ENCODE data around the gene FAM161A. TPM values are rescaled to one million over a fixed set of nuclear protein-coding genes. Genes with fewer than 3 reads are reported as not detected.
A peak's percentile ranks its signal among the peaks of the same experiment; 100 is the strongest.
"Not testable (repeated sequence)": the region's sequence is repeated elsewhere in the genome, so short reads cannot be mapped to it uniquely, and the experiment has no call there.

FAM161A gene
- total RNA-seq, 1 experiment from 2014 or later, result 9.5 TPM

- Histone ChIP-seq H3K4me1 (ENCODE audit: low read length) (peaks cover 24% of the 10 kb centered on the region), H3K4me3 (ENCODE audit: low read length) (peak overlapping the region; percentile 78), H4K20me1 (ENCODE audit: insufficient read depth, low read depth, low read length) (no peaks in the 10 kb centered on the region), H2AFZ (ENCODE audit: low read length) (peak overlapping the region; percentile 82), H3K79me2 (ENCODE audit: low read length) (no peaks in the 10 kb centered on the region), H3K27ac (ENCODE audit: low read length) (peak overlapping the region; percentile 71), H3K9me3 (ENCODE audit: low read length) (no peaks in the 10 kb centered on the region), H3K4me2 (ENCODE audit: low read depth, low read length, poor library complexity, severe bottlenecking) (peak overlapping the region; percentile 96), H3K27me3 (ENCODE audit: low read length) (no peaks in the 10 kb centered on the region), H3K9ac (ENCODE audit: low read length) (peak overlapping the region; percentile 75), H3K9me2 (replicated peaks; ENCODE audit: insufficient read depth, low read length) (no peaks in the 10 kb centered on the region), H3K36me3 (ENCODE audit: insufficient read depth, low read length) (no peaks in the 10 kb centered on the region)
- DNase-seq, result peak; percentile 100
Measured at GRCh38 chr2:61854564-61855317, 881 bp upstream of the FAM161A start.

GRCh38 chr2:61853086-61853846 lies 594 bp downstream of the FAM161A start:
- Histone ChIP-seq H3K4me2 (ENCODE audit: low read depth, low read length, poor library complexity, severe bottlenecking) (peak overlapping the region; percentile 96), H3K79me2 (ENCODE audit: low read length) (no peaks in the 10 kb centered on the region), H2AFZ (ENCODE audit: low read length) (peak overlapping the region; percentile 95), H3K4me3 (ENCODE audit: low read length) (peak overlapping the region; percentile 78), H3K9me3 (ENCODE audit: low read length) (no peaks in the 10 kb centered on the region), H3K4me1 (ENCODE audit: low read length) (peaks cover 24% of the 10 kb centered on the region), H3K9me2 (replicated peaks; ENCODE audit: insufficient read depth, low read length) (no peaks in the 10 kb centered on the region), H3K36me3 (ENCODE audit: insufficient read depth, low read length) (no peaks in the 10 kb centered on the region), H3K27ac (ENCODE audit: low read length) (no peak overlapping the region), H3K27me3 (ENCODE audit: low read length) (no peaks in the 10 kb centered on the region), H3K9ac (ENCODE audit: low read length) (peak overlapping the region; percentile 75), H4K20me1 (ENCODE audit: insufficient read depth, low read depth, low read length) (no peaks in the 10 kb centered on the region)
- peak; percentile 71 for DNase-seq

GRCh38 chr2:61851270-61851669 lies 2.6 kb downstream of the FAM161A start:
- peaks cover 24% of the 10 kb centered on the region for H3K4me1 ChIP-seq (ENCODE audit: low read length)
- H3K9me2 ChIP-seq (replicated peaks; ENCODE audit: insufficient read depth, low read length); H3K79me2 ChIP-seq (ENCODE audit: low read length); H3K27me3 ChIP-seq (ENCODE audit: low read length); H4K20me1 ChIP-seq (ENCODE audit: insufficient read depth, low read depth, low read length); H3K4me2 ChIP-seq (ENCODE audit: low read depth, low read length, poor library complexity, severe bottlenecking); H3K4me3 ChIP-seq (ENCODE audit: low read length); H3K9ac ChIP-seq (ENCODE audit: low read length); H3K27ac ChIP-seq (ENCODE audit: low read length); H3K9me3 ChIP-seq (ENCODE audit: low read length); H3K36me3 ChIP-seq (ENCODE audit: insufficient read depth, low read length); H2AFZ ChIP-seq (ENCODE audit: low read length); DNase-seq: not testable (repeated sequence)

- Histone ChIP-seq H4K20me1 (ENCODE audit: insufficient read depth, low read depth, low read length) (no peaks in the 10 kb centered on the region), H3K9me2 (replicated peaks; ENCODE audit: insufficient read depth, low read length) (no peaks in the 10 kb centered on the region), H3K4me2 (ENCODE audit: low read depth, low read length, poor library complexity, severe bottlenecking) (no peak overlapping the region), H3K4me3 (ENCODE audit: low read length) (no peak overlapping the region), H3K36me3 (ENCODE audit: insufficient read depth, low read length) (no peaks in the 10 kb centered on the region), H3K79me2 (ENCODE audit: low read length) (no peaks in the 10 kb centered on the region), H3K9ac (ENCODE audit: low read length) (no peak overlapping the region), H3K9me3 (ENCODE audit: low read length) (no peaks in the 10 kb centered on the region), H3K4me1 (ENCODE audit: low read length) (no peaks in the 10 kb centered on the region; the same call in 1 of the 2 replicates), H3K27ac (ENCODE audit: low read length) (no peak overlapping the region), H3K27me3 (ENCODE audit: low read length) (no peaks in the 10 kb centered on the region), H2AFZ (ENCODE audit: low read length) (no peak overlapping the region)
- no peak for DNase-seq
Measured at GRCh38 chr2:61845320-61845719, 8.5 kb downstream of the FAM161A start.

- Histone ChIP-seq H3K79me2 (ENCODE audit: low read length) (no peaks in the 10 kb centered on the region), H3K4me3 (ENCODE audit: low read length) (no peak overlapping the region), H3K4me1 (ENCODE audit: low read length) (no peaks in the 10 kb centered on the region), H3K9me2 (replicated peaks; ENCODE audit: insufficient read depth, low read length) (no peaks in the 10 kb centered on the region), H2AFZ (ENCODE audit: low read length) (no peak overlapping the region), H3K36me3 (ENCODE audit: insufficient read depth, low read length) (no peaks in the 10 kb centered on the region), H3K9me3 (ENCODE audit: low read length) (no peaks in the 10 kb centered on the region), H3K9ac (ENCODE audit: low read length) (no peak overlapping the region), H3K27me3 (ENCODE audit: low read length) (no peaks in the 10 kb centered on the region), H4K20me1 (ENCODE audit: insufficient read depth, low read depth, low read length) (no peaks in the 10 kb centered on the region), H3K27ac (ENCODE audit: low read length) (no peak overlapping the region), H3K4me2 (ENCODE audit: low read depth, low read length, poor library complexity, severe bottlenecking) (no peak overlapping the region)
- no peak for DNase-seq
Measured at GRCh38 chr2:61841286-61841685, 12.6 kb downstream of the FAM161A start.

GRCh38 chr2:61834893-61835292 lies 19.0 kb downstream of the FAM161A start:
- Histone ChIP-seq H3K27ac (ENCODE audit: low read length) (no peak overlapping the region), H2AFZ (ENCODE audit: low read length) (no peak overlapping the region), H3K9me2 (replicated peaks; ENCODE audit: insufficient read depth, low read length) (no peaks in the 10 kb centered on the region), H4K20me1 (ENCODE audit: insufficient read depth, low read depth, low read length) (no peaks in the 10 kb centered on the region), H3K4me2 (ENCODE audit: low read depth, low read length, poor library complexity, severe bottlenecking) (no peak overlapping the region), H3K9me3 (ENCODE audit: low read length) (no peaks in the 10 kb centered on the region), H3K27me3 (ENCODE audit: low read length) (no peaks in the 10 kb centered on the region), H3K4me3 (ENCODE audit: low read length) (no peak overlapping the region), H3K36me3 (ENCODE audit: insufficient read depth, low read length) (no peaks in the 10 kb centered on the region), H3K4me1 (ENCODE audit: low read length) (no peaks in the 10 kb centered on the region), H3K79me2 (ENCODE audit: low read length) (no peaks in the 10 kb centered on the region), H3K9ac (ENCODE audit: low read length) (no peak overlapping the region)
- no peak for DNase-seq

GRCh38 chr2:61833971-61834370 lies 19.9 kb downstream of the FAM161A start:
- Histone ChIP-seq H3K4me2 (ENCODE audit: low read depth, low read length, poor library complexity, severe bottlenecking) (no peak overlapping the region), H3K9ac (ENCODE audit: low read length) (no peak overlapping the region), H2AFZ (ENCODE audit: low read length) (no peak overlapping the region), H3K4me3 (ENCODE audit: low read length) (no peak overlapping the region), H3K79me2 (ENCODE audit: low read length) (no peaks in the 10 kb centered on the region), H4K20me1 (ENCODE audit: insufficient read depth, low read depth, low read length) (no peaks in the 10 kb centered on the region), H3K9me2 (replicated peaks; ENCODE audit: insufficient read depth, low read length) (no peaks in the 10 kb centered on the region), H3K27ac (ENCODE audit: low read length) (no peak overlapping the region), H3K9me3 (ENCODE audit: low read length) (no peaks in the 10 kb centered on the region), H3K27me3 (ENCODE audit: low read length) (no peaks in the 10 kb centered on the region), H3K36me3 (ENCODE audit: insufficient read depth, low read length) (no peaks in the 10 kb centered on the region), H3K4me1 (ENCODE audit: low read length) (no peaks in the 10 kb centered on the region)
- no peak for DNase-seq

GRCh38 chr2:61832183-61832841 lies 21.5 kb downstream of the FAM161A start:
- Histone ChIP-seq H3K79me2 (ENCODE audit: low read length) (no peaks in the 10 kb centered on the region), H3K9me3 (ENCODE audit: low read length) (no peaks in the 10 kb centered on the region), H3K9me2 (replicated peaks; ENCODE audit: insufficient read depth, low read length) (no peaks in the 10 kb centered on the region), H3K27me3 (ENCODE audit: low read length) (no peaks in the 10 kb centered on the region), H3K9ac (ENCODE audit: low read length) (no peak overlapping the region), H3K4me2 (ENCODE audit: low read depth, low read length, poor library complexity, severe bottlenecking) (no peak overlapping the region), H3K36me3 (ENCODE audit: insufficient read depth, low read length) (no peaks in the 10 kb centered on the region), H3K27ac (ENCODE audit: low read length) (no peak overlapping the region), H2AFZ (ENCODE audit: low read length) (no peak overlapping the region), H3K4me3 (ENCODE audit: low read length) (no peak overlapping the region), H4K20me1 (ENCODE audit: insufficient read depth, low read depth, low read length) (no peaks in the 10 kb centered on the region), H3K4me1 (ENCODE audit: low read length) (no peaks in the 10 kb centered on the region)
- DNase-seq, result no peak
